GM19099 (cell line): ENCODE data around the gene LRRC51.
"Not testable (repeated sequence)": the region's sequence is repeated elsewhere in the genome, so short reads cannot be mapped to it uniquely, and the experiment has no call there.

Experiments
- POLR2A ChIP-seq: IDR thresholded peaks from 3 replicates; pipeline ENCODE4 v1.6.1; 2011; ENCODE audit warnings: low read depth; ENCODE audit not compliant: insufficient read length; ENCODE audit errors: extremely low read depth

LRRC51 gene

GRCh38 chr11:72112143-72112977 is 31.7 kb downstream of the LRRC51 start, which contains the start of gene ANAPC15:
Gene ANAPC15 (minus strand): TSS chr11:72112695. CDS start chr11:72111276, 1,419 bp downstream.
- peak; percentile 98 for TF ChIP-seq POLR2A

GRCh38 chr11:72112978-72113808 is 32.5 kb downstream of the LRRC51 start:
- no peak for TF ChIP-seq POLR2A

- TF ChIP-seq POLR2A, result no peak
These were observed 33.9 kb downstream of the LRRC51 start for GRCh38 chr11:72114570-72114969.

- TF ChIP-seq POLR2A, result no peak
These were observed 35.5 kb downstream of the LRRC51 start for GRCh38 chr11:72116019-72116755.

DNA sequence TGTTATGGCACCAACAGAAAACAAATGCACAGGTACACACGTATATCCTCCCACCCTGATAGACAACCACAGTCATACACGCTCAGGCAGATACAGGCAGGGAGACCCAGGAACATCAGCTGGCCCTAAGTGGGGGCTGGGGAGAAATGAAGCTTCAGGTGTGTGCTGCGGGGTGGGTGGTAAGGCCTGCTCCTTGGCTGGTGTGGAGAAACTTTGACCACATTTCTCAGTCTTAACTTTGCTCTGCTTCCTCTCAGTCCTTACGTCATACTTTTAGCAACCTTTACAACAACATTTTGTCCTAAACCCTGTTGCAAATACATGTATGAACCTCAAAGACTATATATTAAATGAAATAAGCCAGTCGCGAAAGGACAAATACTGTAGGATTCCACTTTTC is 38.5 kb downstream of the LRRC51 start:
- TF ChIP-seq POLR2A, result no peak

DNA sequence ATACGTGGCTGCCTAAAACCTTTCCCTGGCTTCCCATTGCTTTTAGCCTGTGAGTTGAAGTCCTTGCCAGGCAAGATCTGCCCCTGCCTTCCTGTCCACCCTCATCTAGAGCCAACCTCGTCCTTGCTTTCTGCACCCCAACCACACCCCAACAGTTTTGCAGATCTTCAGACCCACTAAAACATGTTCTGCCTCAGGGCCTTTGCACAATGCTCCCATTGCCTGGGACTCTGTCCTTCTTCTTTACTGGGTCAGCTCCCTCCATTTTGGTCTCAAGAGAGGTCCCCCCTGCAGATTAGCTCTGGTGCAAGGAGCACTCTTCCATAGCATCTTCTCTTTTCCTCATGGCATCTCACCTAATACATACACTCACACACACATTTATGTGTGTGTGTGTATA is 40.3 kb downstream of the LRRC51 start:
- no peak for TF ChIP-seq POLR2A

DNA sequence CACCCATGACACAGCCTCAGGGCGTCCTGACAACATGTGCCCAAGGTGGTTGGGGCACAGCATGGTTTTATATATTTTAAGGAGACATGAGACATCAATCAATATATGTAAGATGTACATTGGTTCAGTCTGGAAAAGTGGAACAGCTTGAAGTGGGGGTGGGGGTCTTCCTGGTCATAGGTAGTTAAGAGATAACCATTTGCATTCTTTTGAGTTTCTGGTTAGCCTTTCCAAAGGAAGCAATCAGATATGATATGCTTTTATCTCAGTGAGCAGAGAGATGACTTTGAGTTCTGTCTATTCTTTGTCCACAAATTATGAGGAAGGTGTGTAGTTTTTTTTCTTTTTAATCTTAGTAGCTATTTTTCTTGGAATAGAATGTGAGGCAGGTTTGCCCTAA is 42.0 kb downstream of the LRRC51 start:
- TF ChIP-seq POLR2A, result no peak

GRCh38 chr11:72123117-72123653 is 42.5 kb downstream of the LRRC51 start:
- TF ChIP-seq POLR2A, result no peak

- no peak for TF ChIP-seq POLR2A
These were observed 43.4 kb downstream of the LRRC51 start for GRCh38 chr11:72124046-72124445.

- no peak for TF ChIP-seq POLR2A
These were observed 45.3 kb downstream of the LRRC51 start for GRCh38 chr11:72125956-72126355.

DNA sequence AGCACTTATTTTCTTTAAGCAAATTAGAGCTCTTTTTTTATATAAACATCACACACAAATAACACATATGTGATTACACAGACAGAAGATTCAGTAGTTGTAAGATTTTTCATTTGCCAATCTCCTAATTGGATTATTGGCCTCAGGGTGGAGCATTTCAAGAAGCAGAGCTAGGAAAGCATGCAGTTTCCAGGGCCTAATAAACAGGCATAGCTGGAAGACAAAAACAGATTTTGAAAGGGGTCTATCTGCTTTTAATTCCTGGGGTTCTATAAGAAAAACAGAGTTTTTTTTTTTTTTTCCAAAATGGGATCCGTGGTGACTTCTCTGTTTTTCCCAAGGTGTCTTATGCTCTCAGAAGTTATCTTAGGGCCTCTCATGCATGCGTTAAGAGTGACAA is 47.3 kb downstream of the LRRC51 start:
- TF ChIP-seq POLR2A, result no peak

GRCh38 chr11:72129381-72129780 is 48.7 kb downstream of the LRRC51 start:
- no peak for TF ChIP-seq POLR2A

DNA sequence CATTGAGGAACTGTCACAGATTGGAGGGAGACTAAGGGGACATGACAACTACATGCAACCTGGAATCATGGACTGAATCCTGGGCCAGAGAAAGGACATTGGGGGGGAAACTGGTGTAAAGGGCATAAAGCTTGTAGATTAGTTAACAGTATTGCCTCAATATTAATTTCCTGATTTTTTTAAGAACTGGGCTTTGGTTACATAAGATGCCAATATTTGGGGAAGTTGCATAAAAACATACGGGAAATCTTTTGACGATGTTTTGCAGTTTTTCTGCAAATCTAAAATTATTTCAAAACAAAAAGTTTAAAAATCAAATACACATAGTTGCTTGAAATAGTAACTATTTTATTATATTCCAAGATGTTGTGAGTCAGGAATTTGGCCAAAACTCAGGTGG is 52.0 kb downstream of the LRRC51 start:
- no peak for TF ChIP-seq POLR2A

DNA sequence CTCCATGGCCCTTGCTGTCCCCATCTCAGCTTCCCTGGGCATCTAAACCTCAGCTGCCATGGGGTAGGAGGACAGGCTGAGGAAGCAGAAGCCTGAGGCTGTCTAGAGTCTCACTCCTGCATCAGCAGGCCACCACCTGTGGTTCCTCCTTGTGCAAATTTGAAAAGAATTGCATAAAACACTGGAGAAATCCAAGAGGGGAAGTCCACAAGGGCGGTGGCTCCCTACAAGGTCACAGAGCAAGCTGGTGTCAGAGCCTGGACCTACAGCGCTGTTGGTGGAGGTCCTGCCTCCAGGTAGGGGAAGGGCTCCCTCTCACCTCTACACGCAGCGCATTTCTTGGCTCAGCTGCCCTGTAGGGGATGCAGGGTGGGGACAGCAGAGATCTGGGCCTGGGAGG is 54.8 kb downstream of the LRRC51 start, which contains the start of gene FOLR3:
TSS of gene FOLR3 (plus strand) at position 253 of the 400 bp plus-strand sequence. CDS start 228 bp downstream, outside the sequence.
- TF ChIP-seq POLR2A, result not testable (repeated sequence)
